ENCODE measurements around the gene LMX1A. TPM values are rescaled to one million over a fixed set of nuclear protein-coding genes. Genes with fewer than 3 reads are reported as not detected.
A peak's percentile ranks its signal among the peaks of the same experiment; 100 is the strongest.

LMX1A gene
- total and polyA plus RNA-seq, 2 donors (not counting 1 experiment from before 2014, with no cell fraction given), result not detected

GRCh38 chr1:165369255-165369848, 12.8 kb upstream of the LMX1A start:
- Mint-ChIP-seq H3K27ac (no peak overlapping the region), H3K4me1 (peaks cover 4% of the 10 kb centered on the region), H3K27me3 (peaks cover 83% of the 10 kb centered on the region), H3K4me3 (no peak overlapping the region), H3K9me3 (ENCODE audit: insufficient read depth) (no peaks in the 10 kb centered on the region)
- CTCF ChIA-PET, result interaction anchor here (0.6 to 4.5 kb wide), 13 partner anchors 7 to 484 kb away, joined by 3 to 86 read pairs (median 8); no protein-coding TSS in a partner anchor
- Histone ChIP-seq H2AFZ (ENCODE audit: insufficient read depth, low read depth, low read length, poor library complexity, severe bottlenecking) (no peak overlapping the region), H3K4me3 (ENCODE audit: control extremely low read depth in 1 of 5, extremely low read depth in 1 of 5, insufficient read depth in 1 of 5, low read depth in 2 of 5, low read length in 4 of 5) (no peak overlapping the region), H3K27ac (ENCODE audit: low read length in 2 of 2) (no peak overlapping the region), H4K20me1 (ENCODE audit: control insufficient read depth, insufficient read depth, low read length, poor library complexity, severe bottlenecking) (no peaks in the 10 kb centered on the region), H3K27me3 (replicated peaks in 1 of 4; ENCODE audit: control extremely low read depth in 1 of 4, control insufficient read depth in 3 of 4, insufficient read depth in 4 of 4, low read length in 3 of 4) (peaks cover 0 to 38% (median 12%) of the 10 kb centered on the region in 4 experiments), H3K79me2 (ENCODE audit: control insufficient read depth, insufficient read depth, low read length) (no peaks in the 10 kb centered on the region), H3K36me3 (replicated peaks in 1 of 2; ENCODE audit: control extremely low read depth in 1 of 2, control insufficient read depth in 1 of 2, extremely low read depth in 1 of 2, insufficient read depth in 2 of 2, low read length in 1 of 2) (no peaks in the 10 kb centered on the region), H3K4me2 (replicated peaks; ENCODE audit: low read depth, low read length, poor library complexity, severe bottlenecking) (no peak overlapping the region), H3K9ac (ENCODE audit: low read length) (no peak overlapping the region), H3K4me1 (ENCODE audit: control insufficient read depth in 2 of 2, insufficient read depth in 2 of 2, low read length in 2 of 2) (peaks cover 0 to 7% of the 10 kb centered on the region in 2 donors), H3K9me3 (ENCODE audit: control extremely low read depth in 1 of 3, control insufficient read depth in 2 of 3, insufficient read depth in 1 of 3, low read length in 2 of 3) (no peaks in the 10 kb centered on the region)
- intact Hi-C loops (cut with micrococcal nuclease), result no loop called here
- WGBS (ENCODE audit: insufficient coverage), result 20% methylated on average over 7 of the region's 9 CpGs
- POLR2A ChIA-PET, result no interaction called here
- DNase-seq (peak; percentile 55), ATAC-seq (ENCODE audit: low read depth) (peak; percentile 63)
- no peak for TF ChIP-seq EZH2 (IDR thresholded peaks at IDR 0.05; ENCODE audit: borderline replicate concordance, insufficient read depth, low read depth, low read length, poor library complexity, severe bottlenecking)
- TF ChIP-seq CTCF (IDR thresholded peaks at IDR 0.05), result peak; percentile 87

GRCh38 chr1:165367375-165367993, 11.0 kb upstream of the LMX1A start:
- no peak overlapping the region for H3K9ac ChIP-seq (ENCODE audit: low read length)
- H3K79me2 ChIP-seq (ENCODE audit: control insufficient read depth, insufficient read depth, low read length), result no peaks in the 10 kb centered on the region
- WGBS (ENCODE audit: insufficient coverage), result 10% methylated on average over 3 of the region's 7 CpGs
- DNase-seq (peak; percentile 78), ATAC-seq (ENCODE audit: low read depth) (peak; percentile 64)
- H3K27me3 Mint-ChIP-seq, result peaks cover 72% of the 10 kb centered on the region
- peaks cover 0 to 7% of the 10 kb centered on the region in 2 donors for H3K4me1 ChIP-seq (ENCODE audit: control insufficient read depth in 2 of 2, insufficient read depth in 2 of 2, low read length in 2 of 2)
- H3K9me3 ChIP-seq (ENCODE audit: control extremely low read depth in 1 of 3, control insufficient read depth in 2 of 3, insufficient read depth in 1 of 3, low read length in 2 of 3), result no peaks in the 10 kb centered on the region
- H3K4me2 ChIP-seq (replicated peaks; ENCODE audit: low read depth, low read length, poor library complexity, severe bottlenecking), result no peak overlapping the region
- H3K36me3 ChIP-seq (replicated peaks in 1 of 2; ENCODE audit: control extremely low read depth in 1 of 2, control insufficient read depth in 1 of 2, extremely low read depth in 1 of 2, insufficient read depth in 2 of 2, low read length in 1 of 2), result no peaks in the 10 kb centered on the region
- H3K9me3 Mint-ChIP-seq (ENCODE audit: insufficient read depth), result no peaks in the 10 kb centered on the region
- no peaks in the 10 kb centered on the region for H4K20me1 ChIP-seq (ENCODE audit: control insufficient read depth, insufficient read depth, low read length, poor library complexity, severe bottlenecking)
- H3K4me3 ChIP-seq (ENCODE audit: control extremely low read depth in 1 of 5, extremely low read depth in 1 of 5, insufficient read depth in 1 of 5, low read depth in 2 of 5, low read length in 4 of 5), result no peak overlapping the region
- H3K27me3 ChIP-seq (replicated peaks in 1 of 4; ENCODE audit: control extremely low read depth in 1 of 4, control insufficient read depth in 3 of 4, insufficient read depth in 4 of 4, low read length in 3 of 4), result peaks cover 0 to 38% (median 5%) of the 10 kb centered on the region in 4 experiments
- peaks cover 4% of the 10 kb centered on the region for H3K4me1 Mint-ChIP-seq
- intact Hi-C loops (cut with micrococcal nuclease), result loop anchor here (1.0 kb wide), 2 partner anchors 226 to 547 kb away; no protein-coding TSS in a partner anchor
- ChIA-PET CTCF (interaction anchor here (0.6 to 4.5 kb wide), 28 partner anchors 9 to 1008 kb away, joined by 3 to 86 read pairs (median 5); partner anchors contain the start of genes LMX1A and MGST3), POLR2A (no interaction called here)
- H3K27ac Mint-ChIP-seq, result no peak overlapping the region
- no peak overlapping the region for H3K4me3 Mint-ChIP-seq
- TF ChIP-seq EZH2 (IDR thresholded peaks at IDR 0.05; ENCODE audit: borderline replicate concordance, insufficient read depth, low read depth, low read length, poor library complexity, severe bottlenecking) (no peak), CTCF (IDR thresholded peaks at IDR 0.05) (peak; percentile 94)
- no peak overlapping the region for H2AFZ ChIP-seq (ENCODE audit: insufficient read depth, low read depth, low read length, poor library complexity, severe bottlenecking)
- H3K27ac ChIP-seq (ENCODE audit: low read length in 2 of 2), result no peak overlapping the region

Measured in B cell (primary cell).